GM19463 (cell line): ENCODE data around the gene ENTPD6.
A peak's percentile ranks its signal among the peaks of the same experiment; 100 is the strongest.
"Not testable (repeated sequence)": the region's sequence is repeated elsewhere in the genome, so short reads cannot be mapped to it uniquely, and the experiment has no call there.

Source experiments
- ATAC-seq: cut with Tn5 transposase; IDR thresholded peaks from one replicate; pipeline ENCODE4 v1.9.1; 2021; ENCODE audit warnings: mild to moderate bottlenecking, moderate library complexity; ENCODE audit not compliant: unreplicated experiment

The ENTPD6 gene

GRCh38 chr20:25240851-25241658 is 45.5 kb downstream of the ENTPD6 start:
- not testable (repeated sequence) for ATAC-seq

GRCh38 chr20:25241659-25241955 is 46.1 kb downstream of the ENTPD6 start:
- not testable (repeated sequence) for ATAC-seq

GRCh38 chr20:25242231-25242630 is 46.7 kb downstream of the ENTPD6 start:
- ATAC-seq, result no peak

- no peak for ATAC-seq
Observed at GRCh38 chr20:25243416-25243979, 48.0 kb downstream of the ENTPD6 start.

GRCh38 chr20:25244976-25245375 is 49.5 kb downstream of the ENTPD6 start:
- ATAC-seq, result no peak

GRCh38 chr20:25245461-25245860 is 49.9 kb downstream of the ENTPD6 start:
- ATAC-seq, result no peak

GRCh38 chr20:25246182-25246999 is 50.9 kb downstream of the ENTPD6 start:
- no peak for ATAC-seq

- ATAC-seq, result no peak
Observed at GRCh38 chr20:25247000-25247517, 51.5 kb downstream of the ENTPD6 start.

GRCh38 chr20:25247518-25247955 is 52.0 kb downstream of the ENTPD6 start:
- peak; percentile 19 for ATAC-seq

- ATAC-seq, result peak; percentile 65
Observed at GRCh38 chr20:25247956-25248785, 52.7 kb downstream of the ENTPD6 start, which contains the start of gene PYGB. PYGB (plus strand) TSS chr20:25248085; CDS start chr20:25248179, 94 bp downstream.

GRCh38 chr20:25248786-25249172 is 53.3 kb downstream of the ENTPD6 start:
- no peak for ATAC-seq

GRCh38 chr20:25249198-25249931 is 53.9 kb downstream of the ENTPD6 start:
- no peak for ATAC-seq

- no peak for ATAC-seq
Observed at GRCh38 chr20:25250508-25250907, 55.0 kb downstream of the ENTPD6 start.

- no peak for ATAC-seq
Observed at GRCh38 chr20:25251019-25251418, 55.5 kb downstream of the ENTPD6 start.

GRCh38 chr20:25251558-25251957 is 56.0 kb downstream of the ENTPD6 start:
- no peak for ATAC-seq

- ATAC-seq, result no peak
Observed at GRCh38 chr20:25252230-25252651, 56.7 kb downstream of the ENTPD6 start.

- no peak for ATAC-seq
Observed at GRCh38 chr20:25252686-25253421, 57.3 kb downstream of the ENTPD6 start.

GRCh38 chr20:25253606-25254275 is 58.2 kb downstream of the ENTPD6 start:
- no peak for ATAC-seq

GRCh38 chr20:25254571-25254970 is 59.1 kb downstream of the ENTPD6 start:
- ATAC-seq, result no peak
